IMR-90 (cell line): ENCODE data around the gene MTMR2. TPM values are rescaled to one million over a fixed set of nuclear protein-coding genes. Genes with fewer than 3 reads are reported as not detected.

Experiments
- ATAC-seq: fragments of 200-7000 bp; cut with Tn5 transposase; 2 replicates; pipeline ENCODE4 v1.9.1; 2020; ENCODE audit warnings: low read depth, mild to moderate bottlenecking, moderate library complexity
- BruUV-seq: library from RNA; stranded (reverse); fragments of 400-500 nt; replicated peaks from 2 replicates; lab custom pipeline; 2021; lab: Mats Ljungman, UMichigan
- CTCF ChIA-PET: fragments of 300-600 bp; formaldehyde crosslinking; extraction: SDS; loops from one replicate; lab custom pipeline; 2021; ENCODE audit warnings: antibody characterized with exemption; lab: Yijun Ruan, JAX
- POLR2A ChIA-PET: fragments of 300-600 bp; sonication (Branson Sonifier 250); formaldehyde crosslinking; loops from one replicate; lab custom pipeline; 2022; ENCODE audit warnings: antibody characterized with exemption; ENCODE audit not compliant: unreplicated experiment; lab: Charles Lee
- DNase-seq: peaks from one replicate; pipeline ENCODE4 v3.0.0; 2013
- H2AFZ ChIP-seq: replicated peaks from 2 replicates; pipeline ENCODE3; 2013; ENCODE audit warnings: low read length, mild to moderate bottlenecking; ENCODE audit not compliant: poor library complexity
- H2AK5ac ChIP-seq: 2 replicates; pipeline ENCODE4 v1.6.1; 2013; ENCODE audit warnings: low read depth, low read length, inconsistent platforms
- H2AK9ac ChIP-seq: replicated peaks from 2 replicates; pipeline ENCODE3; 2013; ENCODE audit warnings: mild to moderate bottlenecking, low read depth, low read length, moderate library complexity; ENCODE audit not compliant: poor library complexity
- H2BK120ac ChIP-seq: 2 replicates; pipeline ENCODE4 v1.6.1; 2013; ENCODE audit warnings: low read depth, low read length, inconsistent platforms
- H2BK15ac ChIP-seq: 3 replicates; pipeline ENCODE4 v1.6.1; 2013; ENCODE audit warnings: low read depth, low read length, inconsistent platforms
- H2BK20ac ChIP-seq: 2 replicates; pipeline ENCODE4 v1.6.1; 2013; ENCODE audit warnings: low read depth, mild to moderate bottlenecking, inconsistent platforms, low read length, moderate library complexity
- H2BK5ac ChIP-seq: 2 replicates; pipeline ENCODE4 v1.6.1; 2013; ENCODE audit warnings: mild to moderate bottlenecking, low read depth, low read length, inconsistent platforms; ENCODE audit not compliant: poor library complexity, severe bottlenecking
- H3K14ac ChIP-seq: replicated peaks from 2 replicates; pipeline ENCODE4 v1.6.1; 2013; ENCODE audit warnings: low read depth, low read length, inconsistent platforms
- H3K18ac ChIP-seq: 2 replicates; pipeline ENCODE4 v1.6.1; 2013; ENCODE audit warnings: low read depth, low read length, control low read depth
- H3K23ac ChIP-seq: 2 replicates; pipeline ENCODE4 v1.6.1; 2013; ENCODE audit warnings: low read depth, low read length, inconsistent platforms
- H3K27ac ChIP-seq: 2 replicates; pipeline ENCODE4 v1.5.1; 2013; ENCODE audit warnings: mild to moderate bottlenecking, control low read depth, low read length; ENCODE audit not compliant: insufficient read depth
- H3K27me3 ChIP-seq: 2 replicates; pipeline ENCODE4 v1.6.1; 2013; ENCODE audit warnings: low read length; ENCODE audit not compliant: control insufficient read depth, insufficient read depth
- H3K36me3 ChIP-seq: 2 replicates; pipeline ENCODE4 v1.6.1; 2013; ENCODE audit warnings: low read length, mixed read lengths; ENCODE audit not compliant: control insufficient read depth, insufficient read depth
- H3K4ac ChIP-seq: 2 replicates; pipeline ENCODE4 v1.6.1; 2013; ENCODE audit warnings: low read depth, low read length, inconsistent platforms
- H3K4me1 ChIP-seq: 2 replicates; pipeline ENCODE4 v1.6.1; 2013; ENCODE audit warnings: low read length, mixed read lengths; ENCODE audit not compliant: control insufficient read depth, insufficient read depth
- H3K4me2 ChIP-seq: 2 replicates; pipeline ENCODE4 v1.6.1; 2013; ENCODE audit warnings: low read depth, mild to moderate bottlenecking, control low read depth, low read length, moderate library complexity
- H3K4me3 ChIP-seq: 2 replicates; pipeline ENCODE4 v1.5.1; 2013; ENCODE audit warnings: low read depth, mild to moderate bottlenecking, control low read depth, low read length, moderate library complexity; ENCODE audit not compliant: insufficient read depth
- H3K56ac ChIP-seq: 2 replicates; pipeline ENCODE4 v1.6.1; 2013; ENCODE audit warnings: low read length, inconsistent platforms; ENCODE audit not compliant: insufficient read depth; ENCODE audit errors: extremely low read depth
- H3K79me1 ChIP-seq, 2 experiments: 2 replicates each; pipeline ENCODE4 v1.6.1; 2013; ENCODE audit warnings: low read length in 2 of 2, inconsistent platforms in 1 of 2, low read depth in 1 of 2
- H3K9ac ChIP-seq: 2 replicates; pipeline ENCODE4 v1.6.1; 2013; ENCODE audit warnings: low read depth, low read length, control low read depth
- H3K9me1 ChIP-seq: 2 replicates; pipeline ENCODE4 v1.6.1; 2013; ENCODE audit warnings: low read length, inconsistent platforms; ENCODE audit not compliant: insufficient read depth
- H3K9me3 ChIP-seq: 2 replicates; pipeline ENCODE4 v1.6.1; 2013; ENCODE audit warnings: low read length; ENCODE audit not compliant: control insufficient read depth, insufficient read depth
- H4K20me1 ChIP-seq: 2 replicates; pipeline ENCODE4 v1.6.1; 2013; ENCODE audit warnings: low read length, inconsistent platforms; ENCODE audit not compliant: insufficient read depth
- H4K5ac ChIP-seq: 2 replicates; pipeline ENCODE4 v1.6.1; 2013; ENCODE audit warnings: mild to moderate bottlenecking, low read depth, low read length, control low read depth
- H4K8ac ChIP-seq, 2 experiments: 2 replicates each; pipeline ENCODE4 v1.6.1; 2013; ENCODE audit warnings: low read depth in 2 of 2, low read length in 2 of 2, control low read depth in 1 of 2, inconsistent platforms in 1 of 2
- H4K91ac ChIP-seq: 2 replicates; pipeline ENCODE4 v1.6.1; 2013; ENCODE audit warnings: low read depth, low read length, inconsistent platforms; ENCODE audit not compliant: insufficient read depth
- BHLHE40 ChIP-seq: fragments of 150-350 bp; IDR thresholded peaks from 2 replicates; pipeline ENCODE4 v1.6.1; 2016; ENCODE audit warnings: mild to moderate bottlenecking, low read depth, low read length
- CEBPB ChIP-seq: IDR thresholded peaks from 2 replicates; pipeline ENCODE4 v1.6.1; 2012; ENCODE audit warnings: low read depth, low read length, improper control_type of control experiment
- CTCF ChIP-seq: conservative IDR thresholded peaks from 2 replicates; pipeline ENCODE4 v1.5.1; 2012; ENCODE audit warnings: mild to moderate bottlenecking, low read depth, low read length, improper control_type of control experiment
- FOS ChIP-seq: fragments of 150-350 bp; IDR thresholded peaks from 2 replicates; pipeline ENCODE4 v1.6.1; 2016; ENCODE audit warnings: low read depth, low read length
- MAFK ChIP-seq: IDR thresholded peaks from 2 replicates; pipeline ENCODE4 v1.6.1; 2012; ENCODE audit warnings: low read depth, low read length, improper control_type of control experiment
- MAZ ChIP-seq: IDR thresholded peaks from 2 replicates; pipeline ENCODE4 v1.6.1; 2012; ENCODE audit warnings: low read depth, mild to moderate bottlenecking, low read length, improper control_type of control experiment, moderate library complexity, borderline replicate concordance
- NFE2L2 ChIP-seq: fragments of 150-350 bp; IDR thresholded peaks from 2 replicates; pipeline ENCODE4 v1.6.1; 2016; ENCODE audit warnings: low read depth, mild to moderate bottlenecking, low read length
- RCOR1 ChIP-seq: IDR thresholded peaks from 2 replicates; pipeline ENCODE4 v1.6.1; 2012; ENCODE audit warnings: mild to moderate bottlenecking, low read length, improper control_type of control experiment; ENCODE audit not compliant: insufficient replicate concordance
- WGBS, 2 experiments: methylation state at CpG; one replicate each; pipeline versions ENCODE4 v1.1.5 to v1.1.7; 2013; ENCODE audit warnings: missing lambda C conversion rate in 2 of 2; ENCODE audit not compliant: insufficient read length in 1 of 2; ENCODE audit errors: extremely low coverage in 2 of 2; 5-methylcytosine and 5-hydroxymethylcytosine counted together
- dilution Hi-C: fragments of 300-500 bp; cut with HindIII; formaldehyde crosslinking; loops from one replicate; pipeline ENCODE4 v1.14.3; 2018; ENCODE audit warnings: low sequenced_read_pairs; ENCODE audit not compliant: unreplicated experiment
- in situ Hi-C: fragments of 300-500 bp; cut with MboI; formaldehyde crosslinking; loops from 3 replicates; pipeline ENCODE4 v1.14.3; 2019; ENCODE audit warnings: low sequenced_read_pairs, inconsistent platforms, mixed read lengths
- intact Hi-C: fragments of 100-400 bp; cut with micrococcal nuclease; formaldehyde crosslinking; loops from 2 replicates; pipeline ENCODE4 v1.10.0; 2022
- polyA plus RNA-seq, 3 experiments: library from polyadenylated mRNA; depleted of rRNA; stranded (reverse); fragments of >200 nt; gene quantifications; 2 replicates each; pipeline ENCODE4 v1.2.3, GENCODE V29; 2012; ENCODE audit warnings: low replicate concordance in 1 of 3
- total RNA-seq: library from RNA; depleted of rRNA; stranded (reverse); fragments of >200 nt; gene quantifications from 2 replicates; pipeline ENCODE4 v1.2.3, GENCODE V29; 2012

MTMR2 gene
- total and polyA plus RNA-seq, 2 of the 4 experiments (the other 2 are of a cell fraction) = 16.6 to 30.6 TPM

GRCh38 chr11:95832763-95833162, 91.1 kb downstream of the MTMR2 start:
- peaks cover 3% of the 10 kb centered on the region for H3K9me1 ChIP-seq
- H3K14ac ChIP-seq = peak overlapping the region; percentile 77; the same call in 1 of the 2 replicates
- no peaks in the 10 kb centered on the region for H3K27me3 ChIP-seq
- peak overlapping the region; percentile 54; the same call in 1 of the 2 replicates for H3K18ac ChIP-seq
- H2BK20ac ChIP-seq = peak overlapping the region; percentile 47
- dilution Hi-C loops (no loop called here), intact Hi-C loops (loop anchor here (2.0 to 5.0 kb wide), 2 partner anchors 42 to 405 kb away; partner anchors contain the start of gene CEP57), in situ Hi-C loops (no loop called here)
- no peak overlapping the region for H3K56ac ChIP-seq
- peak overlapping the region in 1 of 2 experiments; percentile 61; a peak in 2 of 4 replicates for H4K8ac ChIP-seq
- no CpG with 5 or more reads among the region's 3 CpGs for WGBS, 2 experiments
- ChIA-PET CTCF (interaction anchor here (0.6 to 0.8 kb wide), 2 partner anchors 510 to 515 kb away, joined by 6 read pairs; partner anchors contain the start of gene MAML2), POLR2A (no interaction called here)
- BruUV-seq = no TSS peak
- peak overlapping the region; percentile 73; the same call in 1 of the 2 replicates for H3K4ac ChIP-seq
- no peak overlapping the region for H4K5ac ChIP-seq
- no peak overlapping the region for H2AK9ac ChIP-seq
- ATAC-seq = peak; percentile 64
- H3K9ac ChIP-seq = no peak overlapping the region
- peak overlapping the region; percentile 80; the same call in 1 of the 2 replicates for H3K23ac ChIP-seq
- H2AFZ ChIP-seq = no peak overlapping the region
- peak overlapping the region; percentile 75; the same call in 1 of the 3 replicates for H2BK15ac ChIP-seq
- peak overlapping the region; percentile 30; the same call in 1 of the 2 replicates for H3K4me2 ChIP-seq
- H2AK5ac ChIP-seq = peak overlapping the region; percentile 84
- H3K27ac ChIP-seq = peak overlapping the region; percentile 35; the same call in 1 of the 2 replicates
- peaks cover 3% of the 10 kb centered on the region; the same call in 1 of the 2 replicates for H4K20me1 ChIP-seq
- peak overlapping the region; percentile 48; the same call in 1 of the 2 replicates for H2BK120ac ChIP-seq
- peak; percentile 97 for DNase-seq
- H3K4me1 ChIP-seq = peaks cover 16% of the 10 kb centered on the region
- no peak overlapping the region for H3K4me3 ChIP-seq
- H3K36me3 ChIP-seq = peaks cover 9% of the 10 kb centered on the region
- H4K91ac ChIP-seq = peak overlapping the region; percentile 55
- peak overlapping the region; percentile 92 for H2BK5ac ChIP-seq
- 0 out of 2 replicates have a peak, but pooled peaks have one; percentile 21 for TF ChIP-seq NFE2L2
- 0 out of 2 replicates have a peak, but pooled peaks have one; percentile 11 for TF ChIP-seq CTCF
- peak; percentile 3; the same call in 1 of the 2 replicates for TF ChIP-seq BHLHE40
- peak; percentile 71; the same call in 1 of the 2 replicates for TF ChIP-seq FOS
- TF ChIP-seq MAFK = no peak; the same call in 1 of the 2 replicates
- peak; percentile 64 for TF ChIP-seq RCOR1
- TF ChIP-seq CEBPB = peak; percentile 85
- TF ChIP-seq MAZ = no peak
- H3K9me3 ChIP-seq = no peaks in the 10 kb centered on the region
- H3K79me1 ChIP-seq = peaks cover 2 to 7% of the 10 kb centered on the region in 2 experiments; a peak in 1 of 4 replicates
